ENCODE measurements around the gene CTIF.

DNA sequence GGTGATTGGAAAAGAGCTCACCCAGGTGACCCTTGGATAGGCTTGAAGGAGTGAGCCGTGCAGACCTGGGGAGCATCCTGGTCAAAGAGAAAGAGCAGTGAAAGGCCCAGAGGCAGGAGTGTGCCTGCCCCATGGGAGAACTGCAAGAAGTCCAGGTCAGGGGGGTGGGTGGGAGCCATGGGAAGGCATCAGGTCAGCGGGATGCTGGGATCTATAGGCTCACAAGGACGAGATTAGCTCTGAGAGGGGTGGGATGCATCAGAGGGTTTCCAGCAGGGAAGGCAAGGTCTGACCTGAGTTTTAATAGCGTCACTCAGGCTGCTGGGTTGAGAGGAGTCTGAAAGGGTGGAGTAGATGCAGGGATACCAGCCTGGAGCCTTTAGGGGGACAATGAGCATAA is 253.3 kb downstream of the CTIF start:
- TF ChIP-seq TCF7L2 (IDR thresholded peaks at IDR 0.05; ENCODE audit: low read depth, low read length) (no peak), CTCF (IDR thresholded peaks at IDR 0.05) (no peak), POLR2AphosphoS5 (IDR thresholded peaks at IDR 0.05; ENCODE audit: low read depth, low read length) (no peak)
